ENCODE measurements around the gene SERINC5. TPM values are rescaled to one million over a fixed set of nuclear protein-coding genes. Genes with fewer than 3 reads are reported as not detected.

Gene SERINC5
- total and polyA plus RNA-seq, 12 donors, result 14.4 to 258 (median 88.0) TPM

GRCh38 chr5:80181618-80182211 lies 74.1 kb downstream of the SERINC5 start:
- intact Hi-C loops (cut with DNase I), result no loop called here
- TF ChIP-seq CTCF (IDR thresholded peaks at IDR 0.05), result no peak
- no peak for TF ChIP-seq POLR2A (IDR thresholded peaks at IDR 0.05)
- WGBS, 4 donors, result 25 to 42% (median 36%) methylated on average over 5 of the region's 5 CpGs
- Histone ChIP-seq H3K27me3 (no peaks in the 10 kb centered on the region), H3K9me3 (replicated peaks in 1 of 3) (no peaks in the 10 kb centered on the region), H3K36me3 (replicated peaks in 1 of 2) (no peaks in the 10 kb centered on the region), H3K4me1 (replicated peaks in 1 of 2) (peaks cover 42 to 57% of the 10 kb centered on the region in 2 donors), H3K4me3 (no peak overlapping the region), H3K27ac (peak overlapping the region in 3 of 5 donors; percentile 55 to 73 (median 66))
- peak in 6 of 7 donors; percentile 62 to 81 (median 74) for DNase-seq

GRCh38 chr5:80177236-80177635 lies 78.6 kb downstream of the SERINC5 start:
- Histone ChIP-seq H3K4me1 (replicated peaks in 1 of 2) (peaks cover 53 to 60% of the 10 kb centered on the region in 2 donors), H3K4me3 (no peak overlapping the region), H3K36me3 (replicated peaks in 1 of 2) (peaks cover 0 to 5% of the 10 kb centered on the region in 2 donors), H3K27ac (peak overlapping the region in 1 of 5 donors; percentile 20), H3K9me3 (replicated peaks in 1 of 3) (no peaks in the 10 kb centered on the region), H3K27me3 (no peaks in the 10 kb centered on the region)
- WGBS, 4 donors, result 82 to 87% (median 84%) methylated on average over 3 of the region's 3 CpGs
- intact Hi-C loops (cut with DNase I), result loop anchor here in 1 of 2 donors (10.0 kb wide), 1 partner anchor 78 kb away; the partner anchor contains the start of gene SERINC5
- no peak for TF ChIP-seq CTCF (IDR thresholded peaks at IDR 0.05)
- DNase-seq, result no peak

- WGBS, 4 donors, result 40 to 60% (median 50%) methylated on average over 5 of the region's 5 CpGs
- Histone ChIP-seq H3K27me3 (no peaks in the 10 kb centered on the region), H3K36me3 (replicated peaks in 1 of 2) (peaks cover 0 to 5% of the 10 kb centered on the region in 2 donors), H3K4me3 (no peak overlapping the region), H3K27ac (peak overlapping the region in 3 of 5 donors; percentile 41 to 79 (median 70)), H3K9me3 (replicated peaks in 1 of 3) (no peaks in the 10 kb centered on the region), H3K4me1 (replicated peaks in 1 of 2) (peaks cover 42 to 53% of the 10 kb centered on the region in 2 donors)
- intact Hi-C loops (cut with DNase I), result loop anchor here in 1 of 2 donors (10.0 kb wide), 1 partner anchor 79 kb away; the partner anchor contains the start of gene SERINC5
- DNase-seq, result peak in 6 of 7 donors; percentile 38 to 71 (median 62)
- TF ChIP-seq CTCF (IDR thresholded peaks at IDR 0.05) (no peak), POLR2A (IDR thresholded peaks at IDR 0.05) (peak in 1 of 2 donors; percentile 37)
Measured at GRCh38 chr5:80175337-80175736, 80.5 kb downstream of the SERINC5 start.

GRCh38 chr5:80174790-80175189 lies 81.1 kb downstream of the SERINC5 start:
- intact Hi-C loops (cut with DNase I), result loop anchor here in 1 of 2 donors (10.0 kb wide), 1 partner anchor 80 kb away; the partner anchor contains the start of gene SERINC5
- DNase-seq, result peak in 3 of 7 donors; percentile 35 to 41 (median 40)
- peaks cover 37 to 47% of the 10 kb centered on the region in 2 donors for H3K4me1 ChIP-seq (replicated peaks in 1 of 2)
- H3K36me3 ChIP-seq (replicated peaks in 1 of 2), result peaks cover 0 to 6% of the 10 kb centered on the region in 2 donors
- H3K4me3 ChIP-seq, result no peak overlapping the region
- H3K9me3 ChIP-seq (replicated peaks in 1 of 3), result no peaks in the 10 kb centered on the region
- TF ChIP-seq POLR2A (IDR thresholded peaks at IDR 0.05) (no peak), CTCF (IDR thresholded peaks at IDR 0.05) (no peak)
- WGBS, 4 donors, result 53 to 64% (median 55%) methylated on average over 5 of the region's 5 CpGs
- no peaks in the 10 kb centered on the region for H3K27me3 ChIP-seq
- peak overlapping the region in 3 of 5 donors; percentile 48 to 79 (median 70) for H3K27ac ChIP-seq

Measured in adrenal gland (tissue), 12 donors.